Ovary (tissue), 9 donors: ENCODE measurements around the gene ZNF497. TPM values are rescaled to one million over a fixed set of nuclear protein-coding genes. Genes with fewer than 3 reads are reported as not detected.

Experiments used
- DNase-seq, 5 donors: peaks; one replicate each; pipeline ENCODE4 v3.0.0-alpha.2; 2019 to 2020
- H3K27ac ChIP-seq, 2 donors: fragments of 200-600 bp; one replicate each; pipeline versions ENCODE4 v1.5.1 to v1.8.0; 2019 to 2022
- H3K27me3 ChIP-seq: fragments of 200-600 bp; one replicate; pipeline ENCODE4 v1.8.0; 2022
- H3K36me3 ChIP-seq: fragments of 200-600 bp; sonication (generic); one replicate; pipeline ENCODE4 v1.5.1; 2019
- H3K4me1 ChIP-seq: one replicate; pipeline ENCODE4 v1.8.1; 2013; ENCODE audit warnings: mild to moderate bottlenecking, moderate library complexity; ENCODE audit not compliant: insufficient read depth
- H3K4me3 ChIP-seq: fragments of 200-600 bp; sonication (generic); one replicate; pipeline ENCODE4 v1.5.1; 2017
- H3K9me3 ChIP-seq, 2 donors: fragments of 200-600 bp in 1 of 2; sonication (generic) in 1 of 2; one replicate each; pipeline versions ENCODE4 v1.5.1 to v1.8.1; 2013 to 2019; ENCODE audit warnings: mild to moderate bottlenecking in 1 of 2, moderate library complexity in 1 of 2
- CTCF ChIP-seq, 3 donors: fragments of 450-650 bp in 2 of 3; fragments of 200-600 bp in 1 of 3; IDR thresholded peaks; one replicate each; pipeline versions ENCODE4 v1.5.1 to v1.8.0; 2016 to 2022; ENCODE audit warnings: antibody characterized with exemption in 3 of 3, mild to moderate bottlenecking in 1 of 3
- EP300 ChIP-seq: sonication (generic); formaldehyde crosslinking; IDR thresholded peaks from one replicate; pipeline ENCODE4 v1.6.1; 2017; ENCODE audit warnings: antibody characterized with exemption
- POLR2A ChIP-seq: fragments of 450-650 bp; IDR thresholded peaks from one replicate; pipeline ENCODE4 v1.6.1; 2017; ENCODE audit warnings: antibody characterized with exemption, mild to moderate bottlenecking, moderate library complexity
- WGBS, 3 donors: extraction: QIAGEN DNeasy Blood & Tissue Kit in 1 of 3; methylation state at CpG; one replicate each; pipeline versions ENCODE4 v1.1.5 to v1.1.7; 2013 to 2017; 5-methylcytosine and 5-hydroxymethylcytosine counted together
- intact Hi-C, 4 donors: fragments of 100-400 bp; cut with DNase I; formaldehyde crosslinking; loops; one replicate each; pipeline versions ENCODE4 v1.11.0 to v1.15.1; 2022 to 2023
- polyA plus RNA-seq, 2 donors: library from polyadenylated mRNA; stranded (reverse); fragments of 200-250 nt in 1 of 2; fragments of 350-450 nt in 1 of 2; fragmentation: Illumina TruSeq in 1 of 2; extraction: RNeasy Lipid Tissue Mini Kit (QIAGEN cat#74804) in 1 of 2; gene quantifications; one replicate each; pipeline ENCODE4 v1.2.3, GENCODE V29; 2013 to 2014
- total RNA-seq, 7 donors: library from RNA; depleted of rRNA in 2 of 7; stranded (reverse); fragments of >200 nt in 2 of 7; fragmentation: NEBNext Ultra II Directional in 3 of 7; extraction: Animal tissue kit (Norgen Biotek cat#: 25700) in 3 of 7; gene quantifications; one replicate each; pipeline versions ENCODE4 v1.1.0 to v1.2.4, GENCODE V29; 2016 to 2023
- donor health status: DM: no; HTN: no; CAD: no; lungs with moderate emphysema.
- donor health status: DM: no; HTN: no; CAD: no.
- donor health status: Bipolar disorder and iron deficiency.
- donor health status: DM: yes; HTN: yes; CAD: no.
- donor health status: DM: no; HTN: no; CAD: no.
- donor health status: DM: yes; HTN: yes; CAD: no.

Gene ZNF497
- total and polyA plus RNA-seq, 9 donors: 0.30 to 6.5 (median 3.2) TPM

- Histone ChIP-seq H3K4me3 (no peak overlapping the region), H3K9me3 (no peaks in the 10 kb centered on the region), H3K27ac (no peak overlapping the region), H3K27me3 (no peaks in the 10 kb centered on the region), H3K4me1 (peaks cover 26% of the 10 kb centered on the region), H3K36me3 (no peaks in the 10 kb centered on the region)
- no peak for TF ChIP-seq POLR2A
- TF ChIP-seq CTCF (IDR thresholded peaks at IDR 0.05): no peak
- TF ChIP-seq EP300: no peak
- intact Hi-C loops: no loop called here
- 75 to 93% (median 86%) methylated on average over 6 of the region's 6 CpGs for WGBS, 3 donors
- peak in 1 of 5 donors; percentile 37 for DNase-seq
Observed at GRCh38 chr19:58382997-58383603, 20.5 kb upstream of the ZNF497 start.

GRCh38 chr19:58381460-58382212 is 19.1 kb upstream of the ZNF497 start:
- Histone ChIP-seq H3K27me3 (no peaks in the 10 kb centered on the region), H3K36me3 (no peaks in the 10 kb centered on the region), H3K4me3 (peak overlapping the region; percentile 71), H3K9me3 (no peaks in the 10 kb centered on the region), H3K4me1 (peaks cover 19% of the 10 kb centered on the region), H3K27ac (peak overlapping the region; percentile 17 to 28)
- intact Hi-C loops: no loop called here
- WGBS, 3 donors: 26 to 28% (median 28%) methylated on average over 26 of the region's 26 CpGs
- TF ChIP-seq CTCF (IDR thresholded peaks at IDR 0.05): no peak
- TF ChIP-seq POLR2A: peak; percentile 26
- no peak for TF ChIP-seq EP300
- DNase-seq: peak in 2 of 5 donors; percentile 50 to 53

- H3K4me3 ChIP-seq: peak within 1 kb of the TSS; percentile 71
- H3K27me3 ChIP-seq: no peaks in the 10 kb centered on the region
- DNase-seq: peak; percentile 97 to 99 (median 98)
- H3K4me1 ChIP-seq: peaks cover 15% of the 10 kb centered on the region
- H3K9me3 ChIP-seq: no peaks in the 10 kb centered on the region
- no peaks in the 10 kb centered on the region for H3K36me3 ChIP-seq
- H3K27ac ChIP-seq: peak within 1 kb of the TSS; percentile 28 to 95
- TF ChIP-seq POLR2A (peak; percentile 80), CTCF (IDR thresholded peaks at IDR 0.05) (peak in 2 of 3 donors; percentile 39 to 52), EP300 (peak; percentile 22)
- 0 to 1% (median 0%) methylated on average over 62 to 83 of the region's 83 CpGs for WGBS, 3 donors
- intact Hi-C loops: no loop called here
Observed at GRCh38 chr19:58380662-58381459, 18.3 kb upstream of the ZNF497 start, which contains the start of gene ZNF837. Gene ZNF837 (minus strand): TSS chr19:58381030. CDS start chr19:58369332, 11,698 bp downstream.

- Histone ChIP-seq H3K9me3 (no peaks in the 10 kb centered on the region), H3K27me3 (no peaks in the 10 kb centered on the region), H3K36me3 (no peaks in the 10 kb centered on the region), H3K27ac (peak overlapping the region in 1 of 2 donors; percentile 95), H3K4me1 (peaks cover 8% of the 10 kb centered on the region), H3K4me3 (peak overlapping the region; percentile 71)
- WGBS, 3 donors: 3 to 5% (median 4%) methylated on average over 24 of the region's 24 CpGs
- intact Hi-C loops: no loop called here
- no peak for DNase-seq
- TF ChIP-seq EP300 (no peak), POLR2A (no peak), CTCF (IDR thresholded peaks at IDR 0.05) (no peak)
Observed at GRCh38 chr19:58380037-58380661, 17.6 kb upstream of the ZNF497 start.
